HG03066 (cell line): ENCODE results near the gene HOXA10.

Experiments used
- ATAC-seq: cut with Tn5 transposase; IDR thresholded peaks from one replicate; pipeline ENCODE4 v1.9.1; 2021; ENCODE audit warnings: low read depth; ENCODE audit not compliant: unreplicated experiment

HOXA10 gene

GRCh38 chr7:27203964-27204594 lies 30.0 kb upstream of the HOXA10 start:
- no peak for ATAC-seq

- ATAC-seq = no peak
Observed at GRCh38 chr7:27203365-27203953, 29.3 kb upstream of the HOXA10 start.

GRCh38 chr7:27202862-27203134 lies 28.7 kb upstream of the HOXA10 start:
- ATAC-seq = no peak

GRCh38 chr7:27202018-27202861 lies 28.1 kb upstream of the HOXA10 start:
- no peak for ATAC-seq

GRCh38 chr7:27201580-27202017 lies 27.5 kb upstream of the HOXA10 start:
- no peak for ATAC-seq

- no peak for ATAC-seq
Observed at GRCh38 chr7:27200761-27201579, 26.9 kb upstream of the HOXA10 start.

- ATAC-seq = no peak
Observed at GRCh38 chr7:27199849-27200760, 26.0 kb upstream of the HOXA10 start, which contains the start of gene HOXA13. Gene HOXA13 (minus strand): TSS chr7:27200091. CDS start chr7:27200077, 14 bp downstream.

GRCh38 chr7:27198871-27199801 lies 25.0 kb upstream of the HOXA10 start:
- no peak for ATAC-seq

GRCh38 chr7:27198138-27198841 lies 24.2 kb upstream of the HOXA10 start:
- no peak for ATAC-seq

GRCh38 chr7:27197137-27198042 lies 23.3 kb upstream of the HOXA10 start:
- no peak for ATAC-seq

- ATAC-seq = no peak
Observed at GRCh38 chr7:27196287-27196767, 22.2 kb upstream of the HOXA10 start.

GRCh38 chr7:27194686-27195379 lies 20.7 kb upstream of the HOXA10 start:
- ATAC-seq = no peak

GRCh38 chr7:27194002-27194352 lies 19.9 kb upstream of the HOXA10 start:
- no peak for ATAC-seq

GRCh38 chr7:27193335-27194001 lies 19.3 kb upstream of the HOXA10 start:
- ATAC-seq = no peak

- no peak for ATAC-seq
Observed at GRCh38 chr7:27192546-27193334, 18.6 kb upstream of the HOXA10 start.
